Naive thymus-derived CD8-positive, alpha-beta T cell (primary cell): ENCODE measurements around the gene TRIM14. TPM values are rescaled to one million over a fixed set of nuclear protein-coding genes. Genes with fewer than 3 reads are reported as not detected.

ENCODE experiments used
- ATAC-seq, 2 donors: fragments of 150-1000 bp; cut with Tn5 transposase in 1 of 2; sonication (Bioruptor Pico), chemical (Tn5 transposase) in 1 of 2; 1 replicate in 1 of 2; 2 replicates in 1 of 2; pipeline ENCODE4 v1.10.0; 2021; ENCODE audit warnings: mild to moderate bottlenecking in 2 of 2, moderate library complexity in 2 of 2
- POLR2A ChIA-PET: fragments of 350-600 bp; sonication (Branson Sonifier 250); formaldehyde crosslinking; loops from one replicate; lab custom pipeline; 2021; ENCODE audit warnings: antibody characterized with exemption; lab: Charles Lee
- DNase-seq, 10 donors: peaks; one replicate each; pipeline versions ENCODE4 v3.0.0 to v3.0.0-alpha.2; 2020 to 2022
- H3K27ac Mint-ChIP-seq, 10 donors: one replicate each; pipeline ENCODE4 v1.8.0; 2020 to 2022; ENCODE audit warnings: mild to moderate bottlenecking in 10 of 10, mixed read lengths in 10 of 10, moderate library complexity in 4 of 10, inconsistent platforms in 1 of 10
- H3K27me3 Mint-ChIP-seq, 5 donors: one replicate each; pipeline ENCODE4 v1.8.0; 2021 to 2022; ENCODE audit warnings: mixed read lengths in 5 of 5
- H3K36me3 Mint-ChIP-seq, 3 donors: one replicate each; pipeline ENCODE4 v1.8.0; 2020 to 2022; ENCODE audit warnings: mixed read lengths in 3 of 3, mild to moderate bottlenecking in 2 of 3, inconsistent platforms in 1 of 3
- H3K4me1 Mint-ChIP-seq, 4 donors: one replicate each; pipeline ENCODE4 v1.8.0; 2021 to 2022; ENCODE audit warnings: mixed read lengths in 4 of 4
- H3K4me3 Mint-ChIP-seq, 10 donors: one replicate each; pipeline ENCODE4 v1.8.0; 2020 to 2022; ENCODE audit warnings: mild to moderate bottlenecking in 10 of 10, mixed read lengths in 10 of 10, moderate library complexity in 6 of 10, inconsistent platforms in 1 of 10
- H3K9me3 Mint-ChIP-seq, 9 donors: one replicate each; pipeline ENCODE4 v1.8.0; 2020 to 2022; ENCODE audit warnings: mixed read lengths in 9 of 9, mild to moderate bottlenecking in 3 of 9, inconsistent platforms in 1 of 9, moderate library complexity in 1 of 9
- polyA plus RNA-seq, 3 donors: library from polyadenylated mRNA; unstranded; fragments of 300-500 nt; fragmentation: Illumina TruSeq; gene quantifications; one replicate each; pipeline ENCODE4 v1.2.3, GENCODE V29; 2021
- total RNA-seq, 8 experiments: library from RNA in 2 of 8; stranded (reverse) in 2 of 8; gene quantifications; one replicate each; pipeline ENCODE4 v1.2.3 and lab custom pipeline; 2021 to 2026

TRIM14 gene
- total and polyA plus RNA-seq, 5 experiments from 2014 or later, result 48.7 to 84.0 (median 76.9) TPM

- DNase-seq (peak in 2 of 10 donors; percentile 12 to 14), ATAC-seq (no peak)
These were observed 61.8 kb downstream of the TRIM14 start for GRCh38 chr9:98057138-98057799.

GRCh38 chr9:98056269-98057137 is 62.5 kb downstream of the TRIM14 start, which contains the start of gene NANS:
Gene NANS, plus strand, starts transcription at chr9:98056732. Its CDS starts 77 bp downstream, at chr9:98056809.
- Mint-ChIP-seq H3K27ac (peak within 1 kb of the TSS; percentile 88 to 98 (median 96)), H3K27me3 (no peaks in the 10 kb centered on the region), H3K9me3 (no peaks in the 10 kb centered on the region), H3K4me3 (peak within 1 kb of the TSS; percentile 90 to 99 (median 96)), H3K36me3 (peaks cover 0 to 10% (median 3%) of the 10 kb centered on the region in 3 donors), H3K4me1 (peaks cover 8 to 35% (median 25%) of the 10 kb centered on the region in 4 donors)
- DNase-seq, result peak; percentile 86 to 95 (median 88)
- ATAC-seq, result peak; percentile 92 to 93
- POLR2A ChIA-PET, result interaction anchor here (0.5 to 2.8 kb wide), 16 partner anchors 12 to 203 kb away, joined by 3 to 37 read pairs (median 4); partner anchors contain the start of genes ANP32B, CORO2A, TBC1D2 and TRIM14

More at GRCh38 chr9:98057138-98057799, 61.8 kb downstream of the TRIM14 start:
- POLR2A ChIA-PET, result interaction anchor here (0.5 to 2.8 kb wide), 10 partner anchors 13 to 199 kb away, joined by 3 to 37 read pairs (median 6); partner anchors contain the start of genes ANP32B, TBC1D2, TRIM14 and TRMO
- peak overlapping the region; percentile 90 to 99 (median 96) for H3K4me3 Mint-ChIP-seq
- H3K4me1 Mint-ChIP-seq, result peaks cover 8 to 35% (median 25%) of the 10 kb centered on the region in 4 donors
- H3K27me3 Mint-ChIP-seq, result no peaks in the 10 kb centered on the region
- H3K27ac Mint-ChIP-seq, result peak overlapping the region; percentile 88 to 98 (median 96)
- peaks cover 0 to 15% (median 3%) of the 10 kb centered on the region in 3 donors for H3K36me3 Mint-ChIP-seq
- H3K9me3 Mint-ChIP-seq, result no peaks in the 10 kb centered on the region

- POLR2A ChIA-PET, result interaction anchor here (0.6 to 2.7 kb wide), 4 partner anchors 10 to 202 kb away, joined by 3 to 16 read pairs (median 4); partner anchors contain the start of genes TBC1D2 and TRMO
- ATAC-seq (no peak), DNase-seq (no peak)
- H3K4me3 Mint-ChIP-seq, result no peak overlapping the region
- no peaks in the 10 kb centered on the region for H3K9me3 Mint-ChIP-seq
- peaks cover 12 to 36% (median 29%) of the 10 kb centered on the region in 4 donors for H3K4me1 Mint-ChIP-seq
- peak overlapping the region in 6 of 10 donors; percentile 8 to 81 (median 32) for H3K27ac Mint-ChIP-seq
- no peaks in the 10 kb centered on the region for H3K27me3 Mint-ChIP-seq
- H3K36me3 Mint-ChIP-seq, result no peaks in the 10 kb centered on the region
These were observed 64.6 kb downstream of the TRIM14 start for GRCh38 chr9:98054376-98054951.

- H3K27ac Mint-ChIP-seq, result peak overlapping the region in 2 of 10 donors; percentile 33 to 61
- H3K4me3 Mint-ChIP-seq, result no peak overlapping the region
- H3K4me1 Mint-ChIP-seq, result peaks cover 16 to 37% (median 26%) of the 10 kb centered on the region in 4 donors
- no peak for DNase-seq
- peaks cover 0 to 4% (median 2%) of the 10 kb centered on the region in 3 donors for H3K36me3 Mint-ChIP-seq
- POLR2A ChIA-PET, result no interaction called here
- no peak for ATAC-seq
- H3K27me3 Mint-ChIP-seq, result no peaks in the 10 kb centered on the region
- peaks cover 0 to 2% (median 0%) of the 10 kb centered on the region in 9 donors for H3K9me3 Mint-ChIP-seq
These were observed 68.7 kb downstream of the TRIM14 start for GRCh38 chr9:98050351-98050750.

GRCh38 chr9:98049288-98050072 is 69.5 kb downstream of the TRIM14 start:
- ATAC-seq (no peak), DNase-seq (no peak)
- Mint-ChIP-seq H3K9me3 (peaks cover 0 to 6% (median 0%) of the 10 kb centered on the region in 9 donors), H3K36me3 (peaks cover 0 to 4% (median 2%) of the 10 kb centered on the region in 3 donors), H3K4me1 (peaks cover 20 to 45% (median 32%) of the 10 kb centered on the region in 4 donors), H3K27ac (peak overlapping the region in 5 of 10 donors; percentile 8 to 82 (median 68)), H3K4me3 (no peak overlapping the region), H3K27me3 (no peaks in the 10 kb centered on the region)
- POLR2A ChIA-PET, result no interaction called here

GRCh38 chr9:98047002-98047401 is 72.0 kb downstream of the TRIM14 start:
- ATAC-seq (no peak), DNase-seq (no peak)
- peaks cover 0 to 4% (median 2%) of the 10 kb centered on the region in 3 donors for H3K36me3 Mint-ChIP-seq
- no peaks in the 10 kb centered on the region for H3K27me3 Mint-ChIP-seq
- H3K4me1 Mint-ChIP-seq, result peaks cover 20 to 51% (median 31%) of the 10 kb centered on the region in 4 donors
- H3K4me3 Mint-ChIP-seq, result peak overlapping the region in 6 of 10 donors; percentile 36 to 45 (median 40)
- peak overlapping the region in 4 of 10 donors; percentile 11 to 60 (median 48) for H3K27ac Mint-ChIP-seq
- POLR2A ChIA-PET, result interaction anchor here (0.6 to 1.5 kb wide), 3 partner anchors 55 to 210 kb away, joined by 4 to 7 read pairs (median 5); partner anchors contain the start of gene TBC1D2
- peaks cover 0 to 6% (median 0%) of the 10 kb centered on the region in 9 donors for H3K9me3 Mint-ChIP-seq

- ATAC-seq (no peak), DNase-seq (no peak)
- H3K27ac Mint-ChIP-seq, result peak overlapping the region in 7 of 10 donors; percentile 19 to 97 (median 93)
- peaks cover 0 to 6% (median 0%) of the 10 kb centered on the region in 9 donors for H3K9me3 Mint-ChIP-seq
- no peaks in the 10 kb centered on the region for H3K27me3 Mint-ChIP-seq
- POLR2A ChIA-PET, result interaction anchor here (1.3 to 3.1 kb wide), 4 partner anchors 63 to 210 kb away, joined by 4 to 19 read pairs (median 16); partner anchors contain the start of genes ANP32B, TBC1D2 and TRMO
- H3K4me1 Mint-ChIP-seq, result peaks cover 20 to 51% (median 31%) of the 10 kb centered on the region in 4 donors
- peaks cover 0 to 4% (median 2%) of the 10 kb centered on the region in 3 donors for H3K36me3 Mint-ChIP-seq
- peak overlapping the region; percentile 33 to 88 (median 82) for H3K4me3 Mint-ChIP-seq
These were observed 72.9 kb downstream of the TRIM14 start for GRCh38 chr9:98046180-98046543.

GRCh38 chr9:98045234-98046179 is 73.5 kb downstream of the TRIM14 start:
- POLR2A ChIA-PET, result interaction anchor here (0.6 to 3.1 kb wide), 9 partner anchors 10 to 211 kb away, joined by 3 to 19 read pairs (median 5); partner anchors contain the start of genes ANP32B, NANS, TBC1D2 and TRMO
- Mint-ChIP-seq H3K36me3 (peaks cover 0 to 4% (median 2%) of the 10 kb centered on the region in 3 donors), H3K27ac (peak overlapping the region; percentile 86 to 100 (median 93)), H3K27me3 (peaks cover 0 to 5% (median 0%) of the 10 kb centered on the region in 5 donors), H3K4me1 (peaks cover 18 to 51% (median 31%) of the 10 kb centered on the region in 4 donors), H3K9me3 (peaks cover 0 to 6% (median 0%) of the 10 kb centered on the region in 9 donors), H3K4me3 (peak overlapping the region; percentile 77 to 88 (median 82))
- DNase-seq (peak in 9 of 10 donors; percentile 9 to 80 (median 55)), ATAC-seq (peak; percentile 97 to 98)

- Mint-ChIP-seq H3K36me3 (peaks cover 0 to 4% (median 2%) of the 10 kb centered on the region in 3 donors), H3K4me3 (no peak overlapping the region), H3K27me3 (peaks cover 0 to 14% (median 0%) of the 10 kb centered on the region in 5 donors), H3K4me1 (peaks cover 13 to 42% (median 24%) of the 10 kb centered on the region in 4 donors), H3K27ac (no peak overlapping the region), H3K9me3 (peaks cover 0 to 6% (median 0%) of the 10 kb centered on the region in 9 donors)
- ATAC-seq, result no peak
- no peak for DNase-seq
- POLR2A ChIA-PET, result interaction anchor here (0.6 to 3.1 kb wide), 5 partner anchors 12 to 121 kb away, joined by 3 to 19 read pairs (median 6); partner anchors contain the start of genes ANP32B and NANS
These were observed 75.1 kb downstream of the TRIM14 start for GRCh38 chr9:98043915-98044314.

- H3K27ac Mint-ChIP-seq, result peak overlapping the region in 1 of 10 donors; percentile 28
- peaks cover 0 to 3% (median 0%) of the 10 kb centered on the region in 9 donors for H3K9me3 Mint-ChIP-seq
- peaks cover 3 to 15% (median 4%) of the 10 kb centered on the region in 4 donors for H3K4me1 Mint-ChIP-seq
- no peak overlapping the region for H3K4me3 Mint-ChIP-seq
- DNase-seq (no peak), ATAC-seq (no peak)
- peaks cover 0 to 14% (median 0%) of the 10 kb centered on the region in 5 donors for H3K27me3 Mint-ChIP-seq
- no peaks in the 10 kb centered on the region for H3K36me3 Mint-ChIP-seq
- POLR2A ChIA-PET, result interaction anchor here (0.9 to 1.3 kb wide), 2 partner anchors 15 to 19 kb away, joined by 3 read pairs; no protein-coding TSS in a partner anchor
These were observed 78.8 kb downstream of the TRIM14 start for GRCh38 chr9:98040212-98040611.
